ENCODE data around the gene KBTBD6. TPM values are rescaled to one million over a fixed set of nuclear protein-coding genes. Genes with fewer than 3 reads are reported as not detected.

KBTBD6 gene
- total RNA-seq, 2 experiments from 2014 or later = 3.9 to 4.0 TPM

Small RNA genes lying within 50 kb of the gene (microRNA-seq; reads per million reads assigned to microRNA genes)
- not detected for gene MIR3168 (ENCODE audit: borderline microRNAs expressed, borderline replicate concordance)

Other genes with a start within 250 kb of the KBTBD6 start
- 10 to 100 TPM; 61.7 to 62.3 TPM for gene ELF1, start 113.5 kb downstream of the KBTBD6 start, total RNA-seq
- 1 to 10 TPM; 8.1 to 8.2 TPM for gene WBP4, start 71.3 kb downstream of the KBTBD6 start, total RNA-seq
- 1 to 10 TPM; 4.2 to 4.3 TPM for gene KBTBD7, start 61.8 kb upstream of the KBTBD6 start, total RNA-seq
- gene MTRF1, start 130.8 kb upstream of the KBTBD6 start, total RNA-seq = 10 to 100 TPM; 23.2 to 28.4 TPM
- gene NAA16, start 178.5 kb upstream of the KBTBD6 start, total RNA-seq = 10 to 100 TPM; 29.6 to 31.5 TPM

All from activated naive CD4-positive, alpha-beta T cell treated with anti-CD3 and anti-CD28 coated beads for 36 hours (primary cell).